C4-2B (cell line): Measurements from ENCODE around the gene COQ2.
"Not testable (repeated sequence)": the region's sequence is repeated elsewhere in the genome, so short reads cannot be mapped to it uniquely, and the experiment has no call there.

Experiments used
- H3K27ac ChIP-seq: fragments of 450-650 bp; 2 replicates; pipeline ENCODE4 v1.5.1; 2017
- ZFX ChIP-seq: fragments of 450-650 bp; IDR thresholded peaks from 2 replicates; pipeline ENCODE4 v1.6.1; 2017
- TF ChIP-seq, protein P1 (sequence below): fragments of 450-650 bp; conservative IDR thresholded peaks from 2 replicates; pipeline ENCODE4 v1.5.1; 2017; ENCODE audit warnings: mild to moderate bottlenecking

COQ2 gene

DNA sequence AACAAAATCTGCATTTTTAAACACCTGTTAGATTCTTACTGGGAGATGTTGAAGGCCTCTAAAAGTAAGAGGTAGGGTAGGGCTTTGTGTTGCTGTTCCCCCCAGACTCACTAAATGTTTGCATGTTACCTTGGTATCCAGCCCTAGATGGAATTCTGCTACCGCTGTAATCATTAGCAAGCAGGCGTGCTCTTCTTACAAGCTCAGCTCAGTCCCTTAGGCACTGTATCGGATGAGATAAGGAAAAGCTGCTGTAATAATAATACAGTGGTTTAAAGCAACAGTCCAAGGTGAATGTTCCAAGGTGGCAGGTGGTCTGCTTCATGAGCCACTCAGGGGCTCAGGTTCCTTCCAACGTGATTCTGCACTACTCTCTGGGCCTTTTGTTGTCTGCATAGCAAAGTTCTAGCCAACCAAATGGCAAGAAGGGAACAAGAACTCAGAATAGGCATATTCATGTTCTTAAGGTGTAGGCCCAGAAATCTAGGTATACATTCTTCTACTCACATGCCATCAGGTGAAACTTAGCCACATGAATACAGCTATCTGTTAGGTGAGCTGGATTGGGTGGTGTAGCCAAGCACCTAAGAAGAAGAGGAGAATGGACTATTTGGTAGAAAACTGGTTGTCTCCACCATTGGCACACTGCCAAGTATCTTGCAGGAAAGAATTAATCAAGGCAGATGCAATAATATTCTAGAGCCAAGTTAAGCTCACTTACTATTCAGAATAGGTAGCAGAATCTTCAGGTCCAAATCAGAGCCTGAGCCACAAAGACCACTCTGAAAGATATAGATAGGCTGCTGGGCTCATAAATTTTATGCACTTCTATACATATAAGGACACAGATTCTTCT is 46.0 kb downstream of the COQ2 start:
- no peak for TF ChIP-seq ZFX
- TF ChIP-seq, protein P1, sequence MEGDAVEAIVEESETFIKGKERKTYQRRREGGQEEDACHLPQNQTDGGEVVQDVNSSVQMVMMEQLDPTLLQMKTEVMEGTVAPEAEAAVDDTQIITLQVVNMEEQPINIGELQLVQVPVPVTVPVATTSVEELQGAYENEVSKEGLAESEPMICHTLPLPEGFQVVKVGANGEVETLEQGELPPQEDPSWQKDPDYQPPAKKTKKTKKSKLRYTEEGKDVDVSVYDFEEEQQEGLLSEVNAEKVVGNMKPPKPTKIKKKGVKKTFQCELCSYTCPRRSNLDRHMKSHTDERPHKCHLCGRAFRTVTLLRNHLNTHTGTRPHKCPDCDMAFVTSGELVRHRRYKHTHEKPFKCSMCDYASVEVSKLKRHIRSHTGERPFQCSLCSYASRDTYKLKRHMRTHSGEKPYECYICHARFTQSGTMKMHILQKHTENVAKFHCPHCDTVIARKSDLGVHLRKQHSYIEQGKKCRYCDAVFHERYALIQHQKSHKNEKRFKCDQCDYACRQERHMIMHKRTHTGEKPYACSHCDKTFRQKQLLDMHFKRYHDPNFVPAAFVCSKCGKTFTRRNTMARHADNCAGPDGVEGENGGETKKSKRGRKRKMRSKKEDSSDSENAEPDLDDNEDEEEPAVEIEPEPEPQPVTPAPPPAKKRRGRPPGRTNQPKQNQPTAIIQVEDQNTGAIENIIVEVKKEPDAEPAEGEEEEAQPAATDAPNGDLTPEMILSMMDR = no peak

GRCh38 chr4:83237591-83237990 is 47.0 kb downstream of the COQ2 start:
- TF ChIP-seq, protein P1 = no peak
- TF ChIP-seq ZFX = no peak
- H3K27ac ChIP-seq = no peak overlapping the region

More for the DNA sequence above, 46.0 kb downstream of the COQ2 start:
- H3K27ac ChIP-seq = no peak overlapping the region

- H3K27ac ChIP-seq = not testable (repeated sequence)
Observed at GRCh38 chr4:83235645-83236133, 48.9 kb downstream of the COQ2 start.

DNA sequence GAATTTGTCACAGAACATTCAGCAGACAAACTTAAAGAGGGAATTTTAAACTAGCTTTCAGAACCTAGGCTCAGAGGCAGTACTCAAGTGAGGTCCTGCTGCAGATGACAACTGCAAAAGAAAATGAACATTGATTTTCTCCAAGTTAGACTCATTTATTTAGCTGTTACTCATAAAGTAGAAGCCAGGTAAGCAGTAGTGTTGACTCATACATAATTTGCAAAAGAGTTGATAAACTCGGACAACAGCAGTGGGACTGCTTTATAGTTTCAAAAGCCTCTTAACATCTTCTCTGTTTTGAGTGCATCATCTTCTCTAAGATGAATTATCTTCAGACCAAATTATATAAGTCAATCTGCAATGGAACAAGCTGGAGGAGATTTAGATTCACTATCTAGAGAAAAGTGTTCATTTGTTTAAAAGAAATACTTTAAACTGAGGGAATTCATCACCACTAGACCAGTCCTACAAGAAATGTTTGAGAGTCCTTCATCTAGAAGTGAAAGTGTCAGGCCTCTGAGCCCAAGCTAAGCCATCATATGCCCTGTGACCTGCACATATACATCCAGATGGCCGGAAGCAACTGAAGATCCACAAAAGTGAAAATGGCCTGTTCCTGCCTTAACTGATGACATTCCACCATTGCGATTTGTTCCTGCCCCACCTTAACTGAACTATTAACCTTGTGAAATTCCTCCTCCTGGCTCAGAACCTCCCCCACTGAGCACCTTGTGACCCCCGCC is 49.5 kb downstream of the COQ2 start:
- no peak overlapping the region for H3K27ac ChIP-seq
- TF ChIP-seq, protein P1 = no peak
- TF ChIP-seq ZFX = no peak

DNA sequence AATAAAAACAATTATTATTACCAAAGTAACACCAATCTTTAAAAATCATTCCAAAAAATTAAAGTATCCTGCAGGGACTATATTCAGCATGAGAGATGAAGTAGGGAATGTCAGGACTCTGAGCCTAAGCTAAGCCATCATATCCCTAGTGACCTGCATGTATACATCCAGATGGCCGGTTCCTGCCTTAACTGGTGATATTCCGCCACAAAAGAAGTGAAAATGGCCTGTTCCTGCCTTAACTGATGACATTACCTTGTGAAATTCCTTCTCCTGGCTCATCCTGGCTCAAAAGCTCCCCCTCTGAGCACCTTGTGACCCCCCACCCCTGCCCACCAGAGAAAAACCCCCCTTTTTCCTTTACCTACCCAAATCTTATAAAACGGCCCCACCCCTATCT is 50.2 kb downstream of the COQ2 start:
- not testable (repeated sequence) for H3K27ac ChIP-seq

- no peak overlapping the region for H3K27ac ChIP-seq
- TF ChIP-seq ZFX = no peak
- TF ChIP-seq, protein P1 = no peak
Observed at GRCh38 chr4:83232082-83232481, 52.5 kb downstream of the COQ2 start.

DNA sequence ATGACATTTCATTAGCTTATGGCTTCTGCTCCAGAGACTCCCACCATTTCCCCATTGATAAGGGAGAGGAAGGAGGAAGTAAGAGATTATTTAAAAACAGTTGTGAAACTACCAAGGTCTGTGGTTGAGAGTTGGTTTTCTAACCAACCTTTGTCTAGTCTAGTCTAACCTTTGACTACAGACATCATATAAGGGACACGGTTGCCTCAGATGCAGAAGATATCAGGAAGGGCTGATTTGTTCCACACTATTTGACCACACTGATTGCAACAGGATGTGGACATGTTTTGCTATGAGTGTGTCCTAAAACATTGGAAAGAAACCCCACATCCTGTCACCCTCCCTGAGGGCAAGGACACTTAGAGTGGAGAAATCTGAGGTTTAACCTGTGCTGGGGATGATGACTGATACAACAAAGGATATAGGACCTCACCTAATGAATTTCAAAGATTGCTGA is 53.0 kb downstream of the COQ2 start:
- no peak overlapping the region for H3K27ac ChIP-seq
- TF ChIP-seq ZFX = no peak
- TF ChIP-seq, protein P1 = no peak

DNA sequence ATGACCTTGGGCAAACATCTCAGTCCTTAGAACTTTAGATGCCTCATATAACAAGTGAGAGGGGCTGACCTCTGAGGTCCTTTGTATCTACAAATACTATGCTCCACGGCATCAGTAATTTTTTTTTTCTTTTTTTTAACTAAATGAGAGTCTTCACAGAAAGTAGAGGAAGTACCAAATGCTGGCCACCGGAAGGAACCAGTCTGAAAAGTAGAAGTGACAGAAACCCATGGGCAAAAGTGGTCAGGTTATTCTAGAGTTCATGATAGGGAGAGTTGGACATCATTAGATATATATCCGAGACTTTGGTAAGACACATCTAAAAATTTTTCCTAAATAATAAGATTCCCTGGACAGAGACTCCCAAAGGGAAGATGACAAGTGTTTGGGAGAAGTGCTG is 53.7 kb downstream of the COQ2 start:
- H3K27ac ChIP-seq = no peak overlapping the region
- no peak for TF ChIP-seq ZFX
- TF ChIP-seq, protein P1 = no peak
